SK-N-SH (cell line): Measurements from ENCODE around the gene SNRNP25. TPM values are rescaled to one million over a fixed set of nuclear protein-coding genes. Genes with fewer than 3 reads are reported as not detected.

Source experiments
- CTCF ChIA-PET: fragments of 300-600, 350-600 bp; formaldehyde crosslinking; extraction: SDS; loops from one replicate; lab custom pipeline; 2021; lab: Yijun Ruan, JAX
- POLR2A ChIA-PET: fragments of 350-600 bp; sonication (Branson Sonifier 250); formaldehyde crosslinking; extraction: SDS; loops from one replicate; lab custom pipeline; 2020; ENCODE audit warnings: antibody characterized with exemption, inconsistent platforms; lab: Yijun Ruan, JAX
- DNase-seq: peaks from one replicate; pipeline ENCODE4 v3.0.0; 2012
- H2AFZ ChIP-seq: fragments of 200-600 bp; sonication (generic); 2 replicates; pipeline ENCODE4 v1.8.1; 2016; ENCODE audit warnings: antibody characterized with exemption, mild to moderate bottlenecking, low read depth
- H3F3A ChIP-seq: fragments of 200-600 bp; sonication (generic); replicated peaks from 2 replicates; pipeline ENCODE3; 2016; ENCODE audit warnings: antibody characterized with exemption, mild to moderate bottlenecking; ENCODE audit not compliant: insufficient read depth
- H3K27ac ChIP-seq, 2 experiments: fragments of 200-500 bp in 1 of 2; fragments of 200-600 bp in 1 of 2; sonication (Bioruptor generic) in 1 of 2; sonication (generic), shearing (Covaris generic) in 1 of 2; 2 replicates each; pipeline versions ENCODE4 v1.5.1 to v1.6.1; 2014 to 2016; ENCODE audit warnings: low read depth in 2 of 2, inconsistent platforms in 1 of 2, low read length in 1 of 2, mild to moderate bottlenecking in 1 of 2, mixed read lengths in 1 of 2
- H3K27me3 ChIP-seq: fragments of 200-600 bp; sonication (generic), shearing (Covaris generic); 2 replicates; pipeline ENCODE4 v1.6.1; 2016; ENCODE audit warnings: mixed run types; ENCODE audit not compliant: insufficient read depth
- H3K36me3 ChIP-seq, 2 experiments: fragments of 200-500 bp in 1 of 2; fragments of 200-600 bp in 1 of 2; sonication (Bioruptor generic) in 1 of 2; sonication (generic) in 1 of 2; replicated peaks in 1 of 2; 2 replicates each; pipeline versions ENCODE3 to v1.5.1; 2014 to 2016; ENCODE audit warnings: low read length in 1 of 2, mild to moderate bottlenecking in 1 of 2; ENCODE audit not compliant: insufficient read depth in 2 of 2, control insufficient read depth in 1 of 2
- H3K4me1 ChIP-seq, 2 experiments: fragments of 200-500 bp in 1 of 2; fragments of 200-600 bp in 1 of 2; sonication (Bioruptor generic) in 1 of 2; sonication (generic), shearing (Covaris generic) in 1 of 2; 2 replicates each; pipeline versions ENCODE4 v1.5.1 to v1.6.1; 2014 to 2016; ENCODE audit warnings: low read depth in 1 of 2, low read length in 1 of 2, mixed run types in 1 of 2; ENCODE audit not compliant: insufficient read depth in 2 of 2, control insufficient read depth in 1 of 2
- H3K4me2 ChIP-seq: fragments of 200-600 bp; sonication (generic), shearing (Covaris generic); 2 replicates; pipeline ENCODE4 v1.6.1; 2017; ENCODE audit warnings: mixed run types
- H3K4me3 ChIP-seq, 2 experiments: fragments of 200-500 bp in 1 of 2; fragments of 200-600 bp in 1 of 2; sonication (Bioruptor generic) in 1 of 2; sonication (generic), shearing (Covaris generic) in 1 of 2; 2 replicates each; pipeline versions ENCODE4 v1.5.1 to v1.8.1; 2014 to 2016; ENCODE audit warnings: low read depth in 2 of 2, inconsistent platforms in 1 of 2, low read length in 1 of 2, mild to moderate bottlenecking in 1 of 2, mixed read lengths in 1 of 2, moderate library complexity in 1 of 2
- H3K79me2 ChIP-seq: fragments of 200-600 bp; sonication (generic); 2 replicates; pipeline ENCODE4 v1.8.1; 2017; ENCODE audit warnings: mild to moderate bottlenecking; ENCODE audit not compliant: insufficient read depth
- H3K9ac ChIP-seq: fragments of 200-600 bp; sonication (generic); 2 replicates; pipeline ENCODE4 v1.6.1; 2017; ENCODE audit warnings: mixed run types
- H3K9me2 ChIP-seq: fragments of 200-600 bp; sonication (generic); 2 replicates; pipeline ENCODE4 v1.6.1; 2017; ENCODE audit warnings: mixed run types
- H3K9me3 ChIP-seq: fragments of 200-600 bp; sonication (generic); 2 replicates; pipeline ENCODE4 v1.6.1; 2017; ENCODE audit warnings: mixed run types, mild to moderate bottlenecking, moderate library complexity
- H4K20me1 ChIP-seq: fragments of 200-600 bp; sonication (generic); 2 replicates; pipeline ENCODE4 v1.6.1; 2017; ENCODE audit warnings: mild to moderate bottlenecking, mixed run types; ENCODE audit not compliant: insufficient read depth
- ELF1 ChIP-seq: IDR thresholded peaks from 2 replicates; pipeline ENCODE4 v1.4.0; 2012
- EZH2phosphoT487 ChIP-seq: fragments of 200-600 bp; sonication (generic); IDR thresholded peaks from 2 replicates; pipeline ENCODE4 v1.6.1; 2017; ENCODE audit warnings: low read depth, mixed run types, mild to moderate bottlenecking, antibody characterized with exemption, moderate library complexity, borderline replicate concordance
- FOSL2 ChIP-seq: IDR thresholded peaks from 2 replicates; pipeline ENCODE4 v1.4.0; 2012; ENCODE audit warnings: low read depth, mild to moderate bottlenecking, moderate library complexity, borderline replicate concordance
- FOXM1 ChIP-seq: IDR thresholded peaks from 2 replicates; pipeline ENCODE4 v1.4.0; 2012; ENCODE audit warnings: low read depth, mild to moderate bottlenecking
- GABPA ChIP-seq: IDR thresholded peaks from 2 replicates; pipeline ENCODE4 v1.4.0; 2012; ENCODE audit warnings: low read depth, mild to moderate bottlenecking
- IRF3 ChIP-seq: fragments of 150-350 bp; IDR thresholded peaks from 2 replicates; pipeline ENCODE4 v1.6.1; 2016; ENCODE audit warnings: mild to moderate bottlenecking, low read depth, low read length
- JUND ChIP-seq: IDR thresholded peaks from 2 replicates; pipeline ENCODE4 v1.4.0; 2012
- MXI1 ChIP-seq: IDR thresholded peaks from 2 replicates; pipeline ENCODE4 v1.6.1; 2012; ENCODE audit warnings: mild to moderate bottlenecking, low read depth, low read length, improper control_type of control experiment
- NFIC ChIP-seq: IDR thresholded peaks from 2 replicates; pipeline ENCODE4 v1.4.0; 2012; ENCODE audit warnings: borderline replicate concordance
- NRF1 ChIP-seq: IDR thresholded peaks from 2 replicates; pipeline ENCODE4 v1.6.1; 2012; ENCODE audit warnings: low read depth, mild to moderate bottlenecking, low read length
- PBX3 ChIP-seq: IDR thresholded peaks from 2 replicates; pipeline ENCODE4; 2012
- POLR2AphosphoS5 ChIP-seq: IDR thresholded peaks from 2 replicates; pipeline ENCODE4 v1.6.1; 2012; ENCODE audit warnings: low read depth, low read length
- REST ChIP-seq: IDR thresholded peaks from 2 replicates; pipeline ENCODE4 v1.6.1; 2012; ENCODE audit warnings: mild to moderate bottlenecking, low read depth, low read length, moderate library complexity
- RFX5 ChIP-seq: IDR thresholded peaks from 2 replicates; pipeline ENCODE4 v1.6.1; 2012; ENCODE audit warnings: mild to moderate bottlenecking, improper control_type of control experiment, low read length
- SIN3A ChIP-seq: IDR thresholded peaks from 2 replicates; pipeline ENCODE4 v1.6.1; 2012; ENCODE audit warnings: low read depth, mild to moderate bottlenecking, low read length, moderate library complexity, borderline replicate concordance
- TEAD4 ChIP-seq: IDR thresholded peaks from 2 replicates; pipeline ENCODE4 v1.4.0; 2012; ENCODE audit warnings: mild to moderate bottlenecking, borderline replicate concordance; ENCODE audit not compliant: insufficient read depth
- USF1 ChIP-seq: IDR thresholded peaks from 2 replicates; pipeline ENCODE4 v1.4.0; 2012; ENCODE audit warnings: low read depth, borderline replicate concordance
- YY1 ChIP-seq: IDR thresholded peaks from 2 replicates; pipeline ENCODE4 v1.4.0; 2012; ENCODE audit warnings: low read depth, mild to moderate bottlenecking
- ZBTB33 ChIP-seq: IDR thresholded peaks from 2 replicates; pipeline ENCODE4 v1.4.0; 2012; ENCODE audit warnings: low read depth, borderline replicate concordance
- WGBS: methylation state at CpG from one replicate; pipeline ENCODE4 v1.1.6; 2017; ENCODE audit warnings: low lambda C conversion rate; 5-methylcytosine and 5-hydroxymethylcytosine counted together
- polyA plus RNA-seq, 3 experiments: library from polyadenylated mRNA; depleted of rRNA; stranded (reverse); fragments of >200 nt; gene quantifications; 2 replicates each; pipeline ENCODE4 v1.2.3, GENCODE V29; 2012

Gene SNRNP25
- polyA plus RNA-seq, 1 of the 3 experiments (the other 2 are of a cell fraction), result 73.4 TPM

GRCh38 chr16:94918-95265 is 41.3 kb downstream of the SNRNP25 start:
- no peaks in the 10 kb centered on the region for H3K9me2 ChIP-seq
- no peaks in the 10 kb centered on the region for H3K79me2 ChIP-seq
- no peak for DNase-seq
- H3K36me3 ChIP-seq, result peaks cover 0 to 9% of the 10 kb centered on the region in 2 experiments
- POLR2A ChIA-PET, result no interaction called here
- no peaks in the 10 kb centered on the region for H3K27me3 ChIP-seq
- H3K4me1 ChIP-seq, result peaks cover 0 to 11% of the 10 kb centered on the region in 2 experiments; a peak in 1 of 4 replicates
- H3K9ac ChIP-seq, result no peak overlapping the region
- peaks cover 9% of the 10 kb centered on the region; the same call in 1 of the 2 replicates for H4K20me1 ChIP-seq
- H3K9me3 ChIP-seq, result no peaks in the 10 kb centered on the region
- no peak overlapping the region for H3K27ac ChIP-seq
- no peak overlapping the region for H2AFZ ChIP-seq
- WGBS, result 97% methylated on average over 5 of the region's 5 CpGs
- no peak overlapping the region for H3K4me2 ChIP-seq
- H3F3A ChIP-seq, result peaks cover 8% of the 10 kb centered on the region
- CTCF ChIA-PET, result interaction anchor here (1.4 to 27.8 kb wide), 6 partner anchors 13 to 133 kb away, joined by 3 to 793 read pairs (median 6); partner anchors contain the start of genes HBQ1, MPG and RHBDF1
- no peak overlapping the region for H3K4me3 ChIP-seq
- TF ChIP-seq USF1 (no peak), FOSL2 (no peak), YY1 (no peak), SIN3A (no peak), RFX5 (no peak), IRF3 (no peak), ELF1 (no peak), MXI1 (no peak), GABPA (no peak), NRF1 (no peak), TEAD4 (no peak), POLR2AphosphoS5 (no peak), JUND (no peak), PBX3 (no peak), FOXM1 (no peak)

GRCh38 chr16:96935-97381 is 43.3 kb downstream of the SNRNP25 start:
- Histone ChIP-seq H3K36me3 (peaks cover 0 to 4% of the 10 kb centered on the region in 2 experiments), H3F3A (peaks cover 8% of the 10 kb centered on the region), H3K4me3 (no peak overlapping the region; a peak in 1 of 4 replicates), H3K27ac (no peak overlapping the region), H3K9me2 (no peaks in the 10 kb centered on the region), H3K27me3 (no peaks in the 10 kb centered on the region), H3K9ac (no peak overlapping the region), H3K4me2 (no peak overlapping the region), H4K20me1 (peaks cover 9% of the 10 kb centered on the region; the same call in 1 of the 2 replicates), H3K9me3 (no peaks in the 10 kb centered on the region), H3K79me2 (no peaks in the 10 kb centered on the region), H3K4me1 (peaks cover 0 to 8% of the 10 kb centered on the region in 2 experiments; a peak in 1 of 4 replicates), H2AFZ (no peak overlapping the region)
- CTCF ChIA-PET, result interaction anchor here (0.6 to 27.8 kb wide), 32 partner anchors 9 to 322 kb away, joined by 3 to 793 read pairs (median 4); partner anchors contain the start of genes HBM, HBQ1, MPG and MRPL28
- POLR2A ChIA-PET, result interaction anchor here (1.2 kb wide), 2 partner anchors 19 to 34 kb away, joined by 3 to 5 read pairs; partner anchors contain the start of gene MPG
- DNase-seq, result peak; percentile 95
- 34% methylated on average over 6 of the region's 11 CpGs for WGBS
- TF ChIP-seq EZH2phosphoT487 (no peak), REST (peak; percentile 22; the same call in 1 of the 2 replicates), NRF1 (no peak), TEAD4 (no peak), SIN3A (0 out of 2 replicates have a peak, but pooled peaks have one; percentile 27), NFIC (no peak), POLR2AphosphoS5 (no peak), ZBTB33 (no peak)
